HG03095 (cell line): Measurements from ENCODE around the gene ALK.
"Not testable (repeated sequence)": the region's sequence is repeated elsewhere in the genome, so short reads cannot be mapped to it uniquely, and the experiment has no call there.

Experiments used
- ATAC-seq: cut with Tn5 transposase; IDR thresholded peaks from one replicate; pipeline ENCODE4 v1.9.1; 2021; ENCODE audit warnings: moderate library complexity; ENCODE audit not compliant: unreplicated experiment

The ALK gene

DNA sequence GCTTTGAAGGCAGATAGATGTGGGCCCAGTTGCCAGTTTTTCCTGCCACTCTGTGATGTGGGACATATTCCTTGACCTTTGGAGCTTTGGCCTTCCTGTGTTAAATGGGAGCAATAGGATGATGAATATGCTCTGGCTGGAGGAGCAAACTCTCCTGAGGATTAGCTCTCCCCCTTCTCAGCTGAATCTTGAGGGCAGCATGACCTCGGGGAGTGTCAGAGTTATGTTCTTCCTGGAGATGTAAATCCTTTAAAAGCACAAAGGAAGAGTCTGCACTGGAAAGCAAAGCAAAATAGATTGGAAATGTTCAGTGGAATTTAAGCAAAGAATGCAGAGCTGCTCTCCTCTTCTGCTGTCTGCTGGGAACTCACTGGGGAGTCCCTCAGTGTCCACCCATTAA, 160.1 kb downstream of the ALK start:
- no peak for ATAC-seq

DNA sequence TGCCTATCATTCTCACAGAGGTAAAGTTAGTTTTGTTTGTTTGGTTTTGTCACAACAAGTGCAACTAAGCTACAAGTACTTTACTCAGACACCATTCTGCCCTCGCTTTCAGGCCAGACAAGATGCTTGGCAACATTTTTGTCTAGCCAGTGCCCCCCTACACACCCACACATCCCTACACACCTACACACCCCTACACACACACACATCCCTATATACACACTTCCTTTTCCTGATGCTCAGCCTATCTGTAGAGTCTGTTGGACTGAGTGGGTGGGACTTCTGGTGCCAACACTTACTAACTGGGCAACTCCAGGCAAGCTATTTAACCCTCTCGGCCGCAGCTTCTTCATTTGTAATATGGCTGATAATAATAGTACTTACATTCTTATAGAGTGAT, 161.4 kb downstream of the ALK start:
- no peak for ATAC-seq

GRCh38 chr2:29759360-29759759, 162.0 kb downstream of the ALK start:
- ATAC-seq, result no peak

DNA sequence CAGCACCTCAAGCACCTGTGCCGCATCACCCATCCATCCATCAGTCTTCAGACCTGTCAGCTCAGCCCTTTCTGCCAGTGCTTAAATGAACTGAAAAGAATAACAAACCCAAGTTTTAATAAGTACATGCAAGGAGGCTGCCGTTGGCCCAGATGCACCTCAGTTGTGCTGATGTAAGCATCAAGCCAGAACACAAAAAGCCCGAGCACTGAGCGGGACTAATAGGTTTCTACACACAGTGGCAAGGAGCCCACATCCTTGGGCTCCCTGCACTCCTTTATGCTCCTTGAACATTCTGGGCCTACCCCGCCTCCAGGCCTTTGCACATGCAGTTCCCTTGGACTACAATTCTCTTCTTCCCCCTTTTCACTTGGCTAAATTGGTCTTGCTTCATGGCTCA, 165.6 kb downstream of the ALK start:
- ATAC-seq, result no peak

DNA sequence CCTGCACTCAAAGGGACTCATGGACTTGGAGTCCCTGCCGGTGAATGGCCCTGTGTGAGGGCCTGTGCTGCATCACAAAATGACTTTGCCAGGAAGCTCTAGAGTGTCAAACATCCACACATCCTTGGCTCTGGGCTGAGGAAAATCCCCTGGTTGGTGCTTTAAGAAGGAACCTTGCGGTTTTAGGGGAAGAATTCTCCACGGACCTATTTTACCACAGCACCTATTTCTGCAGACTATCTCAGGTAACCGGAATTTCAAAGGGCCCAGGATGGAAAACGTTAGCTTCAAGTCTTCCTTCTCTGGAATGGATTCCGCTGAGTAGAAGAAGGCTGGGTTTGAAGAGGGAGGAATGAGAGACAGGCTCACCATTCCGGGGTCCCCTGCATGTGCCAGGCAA, 166.2 kb downstream of the ALK start:
- no peak for ATAC-seq

- no peak for ATAC-seq
Measured at GRCh38 chr2:29753671-29754444, 167.5 kb downstream of the ALK start.

DNA sequence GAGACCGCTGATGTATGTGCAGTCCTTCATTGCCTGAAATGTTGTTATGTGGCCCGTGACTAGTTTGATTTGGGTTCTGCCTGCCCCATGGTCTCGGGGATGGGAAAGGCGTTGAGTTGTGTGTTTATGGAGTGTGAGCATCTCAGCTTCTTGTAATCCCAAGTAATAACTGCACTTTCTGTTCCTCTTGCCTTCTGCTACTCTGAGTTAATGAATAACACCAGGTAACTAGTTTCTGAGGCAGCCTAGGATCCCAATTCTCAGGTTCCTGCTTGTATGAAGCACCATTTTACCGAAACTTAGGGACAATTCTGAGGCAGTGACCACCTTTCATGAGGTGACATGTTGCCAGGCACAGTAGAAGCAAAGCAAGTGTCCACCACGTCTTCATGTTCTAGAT, 170.0 kb downstream of the ALK start:
- ATAC-seq, result no peak

GRCh38 chr2:29750463-29750862, 170.9 kb downstream of the ALK start:
- ATAC-seq, result not testable (repeated sequence)

- ATAC-seq, result no peak
Measured at GRCh38 chr2:29749843-29750242, 171.5 kb downstream of the ALK start.

GRCh38 chr2:29749041-29749440, 172.3 kb downstream of the ALK start:
- no peak for ATAC-seq

DNA sequence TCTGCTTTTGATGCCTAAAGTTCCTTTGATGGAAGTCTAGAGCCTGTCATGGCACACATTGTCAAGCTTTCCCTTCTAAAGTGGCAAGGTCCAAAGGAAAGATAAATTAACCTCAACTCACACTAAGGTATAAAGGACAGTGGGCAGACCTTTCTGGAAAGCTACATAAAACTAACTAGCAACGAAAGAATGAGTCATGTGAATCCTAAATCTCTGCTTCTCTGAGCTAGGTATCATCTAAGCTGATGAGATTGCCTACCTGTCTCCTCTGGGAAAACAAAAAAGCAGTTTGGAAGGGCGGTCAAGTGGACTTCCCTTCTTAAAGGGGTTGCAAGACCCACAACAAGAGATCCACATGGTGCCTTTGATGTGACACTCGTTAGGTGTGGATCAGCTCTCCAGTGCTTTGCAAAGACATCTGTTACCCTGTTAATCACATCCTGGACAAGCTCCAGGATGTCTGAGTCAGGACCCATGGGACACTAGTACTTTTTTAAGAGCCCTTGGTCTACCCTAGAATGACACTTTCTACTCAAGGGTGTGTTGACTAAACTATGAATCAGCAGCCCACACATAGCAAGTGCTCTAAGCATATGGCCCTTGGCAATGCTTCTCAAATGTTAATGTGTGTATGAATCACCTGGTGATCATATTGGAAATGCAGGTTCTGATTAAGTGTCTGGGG, 173.5 kb downstream of the ALK start:
- ATAC-seq, result no peak

GRCh38 chr2:29744976-29745375, 176.4 kb downstream of the ALK start:
- ATAC-seq, result peak; percentile 61

DNA sequence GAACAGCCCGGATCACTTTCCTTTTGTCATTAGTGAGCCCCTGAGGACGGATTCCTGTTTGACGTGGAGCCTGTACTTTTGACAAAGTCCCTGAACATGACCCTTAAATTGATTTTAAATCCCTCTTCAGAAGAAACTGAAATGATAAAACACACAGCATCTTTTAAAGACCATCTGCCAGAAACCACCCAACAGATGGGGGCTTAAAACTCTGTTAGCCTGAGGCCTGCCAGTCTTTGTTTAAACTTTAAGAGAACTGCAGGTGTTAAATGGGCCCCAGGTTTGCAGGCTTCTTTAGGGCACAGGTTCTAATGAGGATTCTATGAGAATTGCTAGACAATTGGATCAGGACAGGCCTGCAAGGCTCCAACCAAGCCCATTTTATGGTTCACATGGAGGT, 177.9 kb downstream of the ALK start:
- ATAC-seq, result no peak

DNA sequence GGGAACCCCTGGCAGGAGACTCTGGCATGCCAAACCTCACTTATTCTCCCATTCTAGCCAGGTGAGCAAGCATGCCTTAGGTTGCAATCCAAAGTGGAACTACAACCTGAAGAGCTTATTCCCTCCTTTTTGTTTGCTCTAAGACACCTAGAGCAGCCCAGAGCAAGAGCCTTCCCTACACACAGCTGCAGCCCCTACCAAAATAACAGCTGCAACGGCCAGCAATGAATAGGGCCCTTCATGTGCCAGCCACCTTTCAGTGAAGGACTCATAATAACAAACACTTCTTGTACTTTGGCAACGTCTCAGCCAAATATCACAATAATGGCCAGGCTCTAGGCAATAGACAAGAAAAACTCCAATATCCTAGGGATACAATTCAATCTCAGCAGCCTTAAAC, 178.7 kb downstream of the ALK start:
- no peak for ATAC-seq

- no peak for ATAC-seq
Measured at GRCh38 chr2:29741132-29741531, 180.3 kb downstream of the ALK start.

DNA sequence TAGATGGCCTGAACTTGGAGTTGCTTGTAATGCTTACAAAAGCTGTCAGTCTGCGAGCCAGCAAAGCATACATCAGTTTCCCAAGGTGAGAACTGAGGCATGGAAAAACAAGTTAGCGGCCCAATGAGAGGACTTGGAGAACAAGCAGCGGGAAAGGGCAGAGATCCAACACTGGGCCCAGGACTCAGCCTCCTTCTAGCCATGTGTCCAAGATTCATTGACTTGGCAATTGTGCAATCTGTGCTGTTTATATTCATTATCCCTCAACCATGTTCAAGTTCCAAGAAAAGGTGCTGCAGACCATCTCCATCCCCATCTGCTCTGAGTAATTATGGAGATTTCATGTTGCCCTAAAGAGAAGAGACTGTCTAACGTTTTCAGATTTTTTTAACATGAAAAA, 187.4 kb downstream of the ALK start:
- no peak for ATAC-seq

DNA sequence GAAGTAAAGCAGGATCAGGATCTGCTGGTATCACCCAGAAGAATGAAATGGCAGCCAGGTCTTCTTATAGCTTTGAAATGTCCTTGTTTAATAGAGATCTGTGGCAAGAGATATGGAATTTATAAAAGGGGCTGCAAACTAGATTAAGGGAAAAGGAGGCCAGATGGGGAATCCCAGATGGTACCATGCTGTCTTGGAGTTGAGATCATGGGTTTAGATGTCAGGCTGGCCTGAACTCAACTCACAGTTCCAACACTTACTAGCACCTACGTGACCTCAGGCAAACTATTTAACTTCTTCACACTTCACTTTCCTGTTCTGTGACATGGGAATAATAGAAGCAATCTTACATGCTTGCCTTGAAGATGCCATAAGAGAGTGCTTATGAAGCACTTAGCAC, 188.2 kb downstream of the ALK start:
- no peak for ATAC-seq

- no peak for ATAC-seq
Measured at GRCh38 chr2:29731948-29732347, 189.4 kb downstream of the ALK start.

GRCh38 chr2:29729932-29730331, 191.5 kb downstream of the ALK start:
- no peak for ATAC-seq

DNA sequence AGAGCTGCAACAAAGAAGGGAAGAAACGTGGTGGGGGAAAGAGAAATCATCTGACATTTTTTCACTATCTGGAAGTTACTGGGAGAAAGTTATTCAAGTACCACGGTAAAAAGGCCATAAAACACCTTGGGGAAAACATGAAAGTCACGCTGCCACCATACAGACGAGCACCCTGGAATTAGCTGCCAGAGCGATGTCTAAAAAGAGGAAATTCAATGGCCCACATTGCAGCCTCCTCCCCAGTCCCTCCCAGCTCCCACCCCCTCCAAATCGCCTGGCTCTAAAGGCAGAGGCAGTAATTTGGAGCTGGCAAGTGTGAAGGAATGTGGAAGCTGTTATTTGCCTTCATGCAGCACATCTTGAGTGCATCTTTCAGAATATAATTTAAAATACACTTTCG, 192.0 kb downstream of the ALK start:
- no peak for ATAC-seq

- no peak for ATAC-seq
Measured at GRCh38 chr2:29726976-29727375, 194.4 kb downstream of the ALK start.

DNA sequence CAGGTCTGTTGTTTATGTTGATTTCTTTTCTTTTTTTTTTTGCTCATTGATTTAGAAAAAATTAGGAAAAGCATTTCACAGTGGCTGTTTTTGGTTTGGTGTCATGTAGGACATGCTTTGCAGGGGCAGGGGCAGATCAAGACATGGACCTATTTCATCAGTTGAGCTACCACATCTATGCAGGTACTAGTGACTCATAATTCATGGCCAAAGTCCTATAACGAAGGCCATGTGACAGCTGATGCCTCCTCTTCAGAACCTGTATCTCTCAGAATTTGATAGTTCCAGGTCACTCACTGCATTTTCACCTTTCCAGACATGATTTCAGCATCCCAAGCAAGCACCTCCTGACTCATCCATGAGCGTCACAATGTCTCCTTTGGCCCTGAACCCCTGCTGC, 195.8 kb downstream of the ALK start:
- no peak for ATAC-seq

GRCh38 chr2:29724282-29724681, 197.1 kb downstream of the ALK start:
- ATAC-seq, result no peak
